GM11168 (cell line): ENCODE results near the gene CCR5AS.
"Not testable (repeated sequence)": the region's sequence is repeated elsewhere in the genome, so short reads cannot be mapped to it uniquely, and the experiment has no call there.

ENCODE experiments used
- in situ Hi-C: fragments of 300-500 bp; cut with MboI; formaldehyde crosslinking; loops from one replicate; pipeline ENCODE4 v1.12.0; 2022; ENCODE audit warnings: low sequenced_read_pairs; ENCODE audit not compliant: unreplicated experiment

Gene CCR5AS

GRCh38 chr3:46430879-46431278, 24.0 kb upstream of the CCR5AS start:
- in situ Hi-C loops, result not testable (repeated sequence)

- in situ Hi-C loops, result no loop called here
Measured at GRCh38 chr3:46429671-46430070, 22.8 kb upstream of the CCR5AS start.

- in situ Hi-C loops, result no loop called here
Measured at GRCh38 chr3:46429250-46429649, 22.4 kb upstream of the CCR5AS start.

- in situ Hi-C loops, result no loop called here
Measured at GRCh38 chr3:46427916-46428833, 21.3 kb upstream of the CCR5AS start.

- in situ Hi-C loops, result not testable (repeated sequence)
Measured at GRCh38 chr3:46427404-46427803, 20.5 kb upstream of the CCR5AS start.

GRCh38 chr3:46426476-46426875, 19.6 kb upstream of the CCR5AS start:
- in situ Hi-C loops, result not testable (repeated sequence)

GRCh38 chr3:46423588-46423987, 16.7 kb upstream of the CCR5AS start:
- in situ Hi-C loops, result no loop called here

- in situ Hi-C loops, result no loop called here
Measured at GRCh38 chr3:46422617-46423016, 15.8 kb upstream of the CCR5AS start.

GRCh38 chr3:46420931-46421330, 14.1 kb upstream of the CCR5AS start:
- in situ Hi-C loops, result no loop called here

- in situ Hi-C loops, result no loop called here
Measured at GRCh38 chr3:46419816-46420215, 12.9 kb upstream of the CCR5AS start.

GRCh38 chr3:46417841-46418611, 11.2 kb upstream of the CCR5AS start:
- in situ Hi-C loops, result no loop called here

GRCh38 chr3:46416811-46417510, 10.1 kb upstream of the CCR5AS start:
- in situ Hi-C loops, result no loop called here

- in situ Hi-C loops, result no loop called here
Measured at GRCh38 chr3:46416125-46416810, 9.4 kb upstream of the CCR5AS start.

- in situ Hi-C loops, result no loop called here
Measured at GRCh38 chr3:46414739-46415138, 7.9 kb upstream of the CCR5AS start.

GRCh38 chr3:46413951-46414350, 7.1 kb upstream of the CCR5AS start:
- in situ Hi-C loops, result no loop called here

GRCh38 chr3:46412786-46413298, 6.0 kb upstream of the CCR5AS start:
- in situ Hi-C loops, result no loop called here

GRCh38 chr3:46411271-46411670, 4.4 kb upstream of the CCR5AS start:
- in situ Hi-C loops, result no loop called here

GRCh38 chr3:46410669-46411068, 3.8 kb upstream of the CCR5AS start:
- in situ Hi-C loops, result no loop called here

GRCh38 chr3:46409739-46410489, 3.0 kb upstream of the CCR5AS start:
- in situ Hi-C loops, result no loop called here
